GM18868 (cell line): ENCODE results near the gene AFAP1.

Experiments
- ATAC-seq: cut with Tn5 transposase; IDR thresholded peaks from one replicate; pipeline ENCODE4 v1.9.1; 2021; ENCODE audit warnings: mild to moderate bottlenecking, moderate library complexity; ENCODE audit not compliant: unreplicated experiment

AFAP1 gene

DNA sequence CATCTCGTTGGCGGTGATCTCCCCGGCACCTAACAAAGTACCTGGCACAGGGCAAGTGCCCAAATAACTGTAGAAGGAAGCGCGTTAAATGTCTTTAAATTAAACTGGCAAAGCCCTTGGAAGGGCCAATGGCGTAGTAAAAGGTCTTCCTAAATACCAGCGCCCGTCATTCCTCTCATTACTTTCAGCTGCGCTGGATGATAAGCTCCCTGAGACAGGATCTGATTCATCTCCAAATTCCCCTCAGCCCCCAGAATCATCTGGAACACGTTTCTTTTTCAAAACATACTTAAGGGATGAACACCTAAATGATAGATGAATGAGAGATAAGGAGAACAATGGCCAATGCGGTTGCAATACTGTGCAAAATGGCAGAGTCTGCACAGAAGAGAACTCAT, 95.1 kb downstream of the AFAP1 start:
- no peak for ATAC-seq

DNA sequence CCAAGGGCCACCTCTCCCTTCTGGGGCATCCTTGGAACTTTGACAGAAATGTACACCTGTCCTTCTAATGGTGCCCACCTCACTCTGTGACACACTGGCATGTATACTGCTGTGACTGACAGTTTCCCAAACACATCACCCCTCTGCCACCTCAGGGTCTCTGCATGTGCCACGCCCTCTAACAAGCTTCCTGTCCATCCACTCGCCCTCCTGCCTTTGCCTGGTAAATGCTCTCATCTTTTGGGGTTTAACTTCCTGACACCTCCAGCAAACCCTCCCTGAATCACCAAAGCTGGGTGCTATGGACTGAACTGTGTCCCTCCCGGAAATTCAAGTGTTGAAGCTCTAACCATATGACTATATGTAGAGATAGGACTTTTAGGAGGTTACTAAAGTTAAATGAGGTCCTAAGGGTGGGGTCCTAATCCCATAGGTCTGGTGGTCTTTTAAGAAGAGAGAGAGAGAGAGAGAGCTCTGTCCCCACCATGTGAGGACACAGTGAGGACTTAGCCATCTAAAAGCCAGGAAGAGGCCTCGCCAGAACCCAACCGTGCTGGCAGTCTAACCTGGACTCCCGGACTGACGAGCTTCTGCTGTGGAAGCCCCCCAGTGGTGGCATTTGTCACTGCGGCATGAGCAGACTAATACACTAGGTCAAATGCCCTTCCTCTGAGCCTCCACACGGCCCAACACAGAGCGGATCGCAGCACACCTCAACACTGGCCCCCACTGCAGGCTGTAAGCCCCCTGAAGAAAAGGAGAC, 95.6 kb downstream of the AFAP1 start:
- no peak for ATAC-seq

DNA sequence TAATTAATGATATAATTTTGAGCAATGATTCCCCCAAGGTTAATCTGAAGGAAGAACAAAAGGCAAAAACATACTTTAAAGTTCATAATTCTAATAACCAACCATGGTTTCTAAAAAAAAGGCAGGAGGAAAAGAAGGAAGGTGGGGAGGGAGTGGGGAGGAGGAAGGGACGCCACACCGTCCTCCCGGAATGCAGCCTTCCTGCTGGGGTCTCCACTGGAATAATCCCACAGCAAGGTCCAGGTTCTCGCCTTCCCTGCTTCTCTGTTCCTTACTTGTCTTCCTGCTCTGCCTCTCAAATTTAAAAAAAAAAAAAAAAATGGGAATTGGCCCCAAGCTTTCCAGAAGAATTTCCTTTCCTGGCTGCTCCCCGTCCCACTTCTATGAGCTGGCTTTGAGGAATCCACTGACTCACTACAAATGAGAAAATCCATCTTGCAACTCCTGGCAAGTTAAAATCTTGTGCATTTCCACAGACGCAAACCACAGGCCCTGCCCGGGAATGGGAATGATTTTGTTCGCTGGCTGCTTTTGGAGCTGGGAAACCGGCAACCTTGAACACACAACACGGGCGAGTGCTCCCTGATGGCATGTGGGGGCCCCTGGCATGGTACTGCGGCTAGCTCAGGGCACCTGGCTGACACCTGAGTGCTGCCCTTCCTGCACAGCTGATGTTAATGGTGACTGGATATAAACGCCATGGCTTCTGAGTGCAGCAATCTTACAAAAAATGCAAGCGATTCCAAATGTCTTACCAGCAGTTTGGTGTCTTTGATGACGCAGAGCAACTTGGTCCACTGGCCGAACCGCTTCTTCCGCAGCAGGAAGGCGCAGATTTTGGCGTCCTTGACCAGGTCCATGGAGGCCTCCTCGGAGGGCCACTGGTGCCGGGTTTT, 97.0 kb downstream of the AFAP1 start:
- ATAC-seq = no peak

DNA sequence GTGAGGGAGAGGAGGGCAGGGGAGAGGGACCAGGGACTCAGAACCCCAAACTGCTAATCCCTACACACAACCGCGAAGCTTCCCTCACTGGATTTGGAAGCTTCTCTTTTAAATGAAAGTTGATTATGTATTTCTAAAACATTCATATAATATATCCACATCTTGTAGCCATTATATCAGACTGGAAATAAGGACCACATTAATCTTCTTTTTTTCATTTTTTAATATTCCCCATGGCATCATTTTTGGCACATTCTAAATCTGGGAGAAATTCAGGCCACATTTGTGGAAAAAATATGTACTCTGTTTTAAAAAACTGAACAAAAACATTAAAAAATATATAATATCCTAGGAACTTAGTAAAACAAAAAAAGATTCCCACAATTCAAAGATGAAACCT, 97.8 kb downstream of the AFAP1 start:
- no peak for ATAC-seq

DNA sequence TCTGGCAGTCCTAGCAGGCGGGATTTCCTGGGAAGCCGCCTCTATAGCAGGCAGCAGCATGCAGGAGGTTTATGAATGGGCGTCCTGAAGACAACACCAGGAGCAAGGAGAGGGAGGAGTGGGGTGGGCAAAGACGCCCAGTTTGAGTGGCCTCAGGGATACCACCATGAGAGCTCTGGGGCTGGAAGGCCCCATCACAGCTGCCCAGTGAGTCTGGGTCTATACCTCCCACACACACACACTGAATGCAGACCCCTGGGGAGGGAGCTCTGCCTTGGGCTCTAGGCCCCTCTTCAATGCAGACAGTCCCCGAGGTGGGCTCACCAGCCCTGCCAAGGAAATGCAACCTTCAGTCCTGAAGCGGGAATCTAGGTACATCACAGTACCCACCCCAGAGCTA, 98.6 kb downstream of the AFAP1 start:
- no peak for ATAC-seq

GRCh38 chr4:7839856-7840255, 99.8 kb downstream of the AFAP1 start:
- ATAC-seq = no peak

- no peak for ATAC-seq
These were observed 101.4 kb downstream of the AFAP1 start for GRCh38 chr4:7838136-7838782.

GRCh38 chr4:7837597-7838135, 102.0 kb downstream of the AFAP1 start:
- ATAC-seq = no peak

GRCh38 chr4:7831858-7832730, 107.6 kb downstream of the AFAP1 start:
- ATAC-seq = no peak

DNA sequence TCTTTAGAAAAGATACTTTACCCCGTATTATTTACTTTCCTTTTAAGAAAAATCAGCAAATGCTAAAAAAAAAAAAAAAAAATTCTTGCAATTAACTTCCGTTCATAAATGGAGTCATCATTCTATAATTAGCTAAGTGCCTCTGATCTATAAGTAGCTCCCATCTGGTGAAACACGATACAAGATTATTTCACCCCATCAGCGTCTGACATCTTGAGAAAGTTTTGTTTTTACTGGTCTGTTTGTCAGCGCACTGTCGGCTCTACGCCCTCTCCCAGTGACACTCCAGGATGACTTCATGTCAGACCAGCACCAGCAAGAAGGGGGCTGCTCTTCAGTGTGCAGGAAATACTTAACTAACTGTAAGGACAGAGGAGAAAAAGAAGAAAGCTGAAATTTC, 108.3 kb downstream of the AFAP1 start:
- no peak for ATAC-seq

GRCh38 chr4:7830747-7831146, 108.9 kb downstream of the AFAP1 start:
- no peak for ATAC-seq

GRCh38 chr4:7829652-7830580, 109.7 kb downstream of the AFAP1 start:
- ATAC-seq = no peak

- no peak for ATAC-seq
These were observed 110.8 kb downstream of the AFAP1 start for GRCh38 chr4:7828793-7829301.

GRCh38 chr4:7828011-7828720, 111.5 kb downstream of the AFAP1 start:
- no peak for ATAC-seq

DNA sequence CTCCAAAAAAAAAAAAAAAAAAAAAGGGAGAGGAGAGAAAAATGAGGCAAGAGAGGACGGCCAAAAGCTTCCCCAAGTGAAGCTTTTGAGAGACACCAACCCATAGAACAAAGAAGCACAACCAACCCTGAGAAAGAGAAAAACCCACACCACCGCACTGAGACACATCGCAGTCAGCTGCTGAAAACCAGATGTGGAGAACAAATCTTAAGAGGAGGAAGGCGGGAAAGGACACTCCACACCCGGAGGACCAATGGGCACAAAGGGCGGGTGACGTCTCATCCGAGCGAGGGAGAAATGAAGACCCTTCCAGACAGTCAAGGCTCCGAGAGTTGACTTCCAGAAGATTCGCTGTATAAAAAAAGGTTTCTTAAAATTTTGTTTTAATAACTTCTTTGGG, 112.1 kb downstream of the AFAP1 start:
- ATAC-seq = no peak

DNA sequence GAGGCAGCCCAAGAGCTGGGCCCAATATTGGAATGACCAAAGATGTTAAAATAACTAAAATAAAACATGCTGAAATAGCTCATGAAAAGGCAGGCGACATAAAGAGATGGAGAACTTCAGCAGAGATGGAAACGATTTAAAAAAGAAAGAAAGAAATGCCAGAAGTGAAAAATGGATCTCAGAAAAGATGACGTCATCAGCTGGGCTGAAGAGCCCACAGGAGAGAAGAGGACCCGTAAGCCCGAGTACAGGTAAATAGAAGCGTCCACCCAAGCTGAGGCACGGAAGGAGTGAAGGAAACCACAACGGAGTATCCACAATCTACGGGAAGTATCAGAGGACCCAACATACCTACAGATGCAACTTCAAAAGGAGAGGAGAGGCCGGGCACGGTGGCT, 112.8 kb downstream of the AFAP1 start:
- ATAC-seq = no peak

GRCh38 chr4:7826176-7826908, 113.3 kb downstream of the AFAP1 start:
- no peak for ATAC-seq

DNA sequence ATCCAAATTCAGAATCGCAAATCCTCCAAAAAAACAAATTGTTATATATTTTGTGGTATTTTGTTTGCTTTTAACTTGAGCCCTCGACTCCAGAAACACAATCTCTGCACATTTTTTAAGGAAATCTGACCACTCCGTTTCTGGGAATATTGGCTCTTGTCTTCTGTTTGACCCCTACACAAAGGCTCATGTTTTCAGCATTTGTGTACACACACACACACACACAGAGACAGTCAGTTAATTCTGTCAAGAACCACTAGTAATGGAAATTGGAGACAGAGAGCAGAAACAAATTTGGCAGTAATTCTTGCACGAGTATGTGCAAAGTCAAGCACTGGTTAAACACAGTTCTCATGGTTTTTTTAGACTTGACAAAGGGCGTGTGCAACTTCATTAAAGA, 115.4 kb downstream of the AFAP1 start:
- no peak for ATAC-seq
